Neuronal stem cell (in vitro differentiated cells): ENCODE results near the gene ETNPPL.

Experiments used
- DNase-seq: peaks from one replicate; pipeline ENCODE4 v3.0.0-alpha.2; 2013; ENCODE audit warnings: low spot score
- H2AFZ ChIP-seq: one replicate; pipeline ENCODE4 v1.6.1; 2013; ENCODE audit warnings: mild to moderate bottlenecking, low read length, inconsistent platforms
- H2AK5ac ChIP-seq: 2 replicates; pipeline ENCODE4 v1.6.1; 2013; ENCODE audit warnings: low read depth, mild to moderate bottlenecking, inconsistent platforms, low read length, moderate library complexity, mixed read lengths
- H2BK120ac ChIP-seq: 2 replicates; pipeline ENCODE4 v1.6.1; 2013; ENCODE audit warnings: low read depth, mild to moderate bottlenecking, inconsistent platforms, low read length, moderate library complexity, mixed read lengths
- H2BK12ac ChIP-seq: one replicate; pipeline ENCODE4 v1.6.1; 2013; ENCODE audit warnings: low read length, inconsistent platforms
- H2BK15ac ChIP-seq: 2 replicates; pipeline ENCODE4 v1.6.1; 2013; ENCODE audit warnings: mild to moderate bottlenecking, low read length, inconsistent platforms, mixed read lengths
- H2BK5ac ChIP-seq: one replicate; pipeline ENCODE4 v1.6.1; 2013; ENCODE audit warnings: inconsistent platforms, mild to moderate bottlenecking, low read length, moderate library complexity
- H3K14ac ChIP-seq: one replicate; pipeline ENCODE4 v1.6.1; 2013; ENCODE audit warnings: low read length, inconsistent platforms
- H3K18ac ChIP-seq: 2 replicates; pipeline ENCODE4 v1.6.1; 2013; ENCODE audit warnings: low read length, inconsistent platforms
- H3K23ac ChIP-seq: 2 replicates; pipeline ENCODE4 v1.6.1; 2013; ENCODE audit warnings: low read depth, mild to moderate bottlenecking, mixed read lengths, low read length, inconsistent platforms; ENCODE audit not compliant: poor library complexity
- H3K27ac ChIP-seq: replicated peaks from 3 replicates; pipeline ENCODE4 v1.5.1; 2013; ENCODE audit warnings: low read length, inconsistent platforms
- H3K27me3 ChIP-seq, 3 experiments: 2 replicates each; pipeline ENCODE4 v1.6.1; 2013; ENCODE audit warnings: low read length in 3 of 3, mild to moderate bottlenecking in 2 of 3, inconsistent platforms in 1 of 3, low read depth in 1 of 3, mixed read lengths in 1 of 3, moderate library complexity in 1 of 3; ENCODE audit not compliant: control insufficient read depth in 3 of 3, insufficient read depth in 3 of 3
- H3K36me3 ChIP-seq, 2 donors: replicated peaks in 1 of 2; 2 replicates each; pipeline ENCODE4 v1.6.1; 2013; ENCODE audit warnings: low read length in 2 of 2; ENCODE audit not compliant: control insufficient read depth in 2 of 2, insufficient read depth in 2 of 2
- H3K4ac ChIP-seq: 2 replicates; pipeline ENCODE4 v1.6.1; 2013; ENCODE audit warnings: inconsistent platforms, mild to moderate bottlenecking, low read length, moderate library complexity
- H3K4me1 ChIP-seq, 2 donors: 1 replicate in 1 of 2; 2 replicates in 1 of 2; pipeline ENCODE4 v1.6.1; 2013; ENCODE audit warnings: low read length in 2 of 2, low read depth in 1 of 2; ENCODE audit not compliant: control insufficient read depth in 2 of 2, insufficient read depth in 1 of 2
- H3K4me2 ChIP-seq: one replicate; pipeline ENCODE4 v1.6.1; 2013; ENCODE audit warnings: mild to moderate bottlenecking, low read length, inconsistent platforms; ENCODE audit not compliant: insufficient read depth, poor library complexity, severe bottlenecking
- H3K4me3 ChIP-seq, 2 donors: 2 replicates each; pipeline ENCODE4 v1.5.1; 2013; ENCODE audit warnings: low read length in 2 of 2, mild to moderate bottlenecking in 2 of 2, inconsistent platforms in 1 of 2, moderate library complexity in 1 of 2
- H3K79me1 ChIP-seq: one replicate; pipeline ENCODE4 v1.6.1; 2013; ENCODE audit warnings: low read depth, mild to moderate bottlenecking, inconsistent platforms, low read length, moderate library complexity
- H3K9ac ChIP-seq: one replicate; pipeline ENCODE4 v1.6.1; 2013; ENCODE audit warnings: mild to moderate bottlenecking, low read depth, low read length, inconsistent platforms; ENCODE audit not compliant: poor library complexity
- H3K9me3 ChIP-seq, 2 donors: replicated peaks in 1 of 2; 2 replicates each; pipeline versions ENCODE3 to v1.6.1; 2013; ENCODE audit warnings: low read length in 2 of 2, mild to moderate bottlenecking in 2 of 2, inconsistent platforms in 1 of 2, low read depth in 1 of 2, mixed read lengths in 1 of 2, moderate library complexity in 1 of 2; ENCODE audit not compliant: control insufficient read depth in 2 of 2, insufficient read depth in 1 of 2
- H4K8ac ChIP-seq: one replicate; pipeline ENCODE4 v1.6.1; 2013; ENCODE audit warnings: low read depth, mild to moderate bottlenecking, inconsistent platforms, low read length, moderate library complexity
- H4K91ac ChIP-seq: one replicate; pipeline ENCODE4 v1.6.1; 2013; ENCODE audit warnings: low read length, low read depth, mild to moderate bottlenecking, inconsistent platforms; ENCODE audit not compliant: poor library complexity
- WGBS, 2 donors: extraction: QIAGEN DNeasy Blood & Tissue Kit; methylation state at CpG; one replicate each; pipeline ENCODE4 v1.1.7; 2013; ENCODE audit warnings: missing lambda C conversion rate in 2 of 2, mixed read lengths in 1 of 2; ENCODE audit not compliant: insufficient read length in 2 of 2, insufficient replicate concordance in 1 of 2; ENCODE audit errors: extremely low coverage in 2 of 2; 5-methylcytosine and 5-hydroxymethylcytosine counted together

Gene ETNPPL

GRCh38 chr4:108775921-108776320, 13.1 kb upstream of the ETNPPL start:
- Histone ChIP-seq H3K27ac (no peak overlapping the region), H2BK15ac (no peak overlapping the region), H3K27me3 (peaks cover 0 to 2% (median 0%) of the 10 kb centered on the region in 3 experiments), H3K79me1 (no peaks in the 10 kb centered on the region), H2BK5ac (no peak overlapping the region), H3K36me3 (no peaks in the 10 kb centered on the region), H4K8ac (no peak overlapping the region), H3K18ac (no peak overlapping the region), H3K4ac (no peak overlapping the region), H3K4me2 (no peak overlapping the region), H3K14ac (no peak overlapping the region), H3K9ac (no peak overlapping the region), H4K91ac (no peak overlapping the region), H2AK5ac (no peak overlapping the region), H3K9me3 (no peaks in the 10 kb centered on the region), H3K23ac (no peak overlapping the region), H2BK120ac (no peak overlapping the region), H3K4me3 (no peak overlapping the region), H2BK12ac (no peak overlapping the region), H3K4me1 (no peaks in the 10 kb centered on the region), H2AFZ (no peak overlapping the region)
- no CpG with 5 or more reads among the region's 5 CpGs for WGBS, 2 donors
- no peak for DNase-seq

GRCh38 chr4:108774809-108775530, 12.1 kb upstream of the ETNPPL start:
- no peak overlapping the region for H2BK120ac ChIP-seq
- H3K36me3 ChIP-seq = no peaks in the 10 kb centered on the region
- no peak overlapping the region for H2BK12ac ChIP-seq
- no peaks in the 10 kb centered on the region for H3K79me1 ChIP-seq
- H3K23ac ChIP-seq = no peak overlapping the region
- H3K9ac ChIP-seq = no peak overlapping the region
- no peak overlapping the region for H3K27ac ChIP-seq
- H4K91ac ChIP-seq = no peak overlapping the region
- no peak overlapping the region for H3K14ac ChIP-seq
- H2AFZ ChIP-seq = no peak overlapping the region
- no peak for DNase-seq
- no peak overlapping the region for H2BK5ac ChIP-seq
- no peak overlapping the region for H3K4me2 ChIP-seq
- no peak overlapping the region for H2BK15ac ChIP-seq
- WGBS, 2 donors = no CpG with 5 or more reads among the region's 5 CpGs
- no peaks in the 10 kb centered on the region for H3K4me1 ChIP-seq
- H3K9me3 ChIP-seq = no peaks in the 10 kb centered on the region
- no peak overlapping the region for H2AK5ac ChIP-seq
- H3K4ac ChIP-seq = no peak overlapping the region
- no peak overlapping the region for H3K4me3 ChIP-seq
- peak overlapping the region; percentile 22 for H3K18ac ChIP-seq
- H4K8ac ChIP-seq = no peak overlapping the region
- H3K27me3 ChIP-seq = peaks cover 0 to 2% (median 0%) of the 10 kb centered on the region in 3 experiments

DNA sequence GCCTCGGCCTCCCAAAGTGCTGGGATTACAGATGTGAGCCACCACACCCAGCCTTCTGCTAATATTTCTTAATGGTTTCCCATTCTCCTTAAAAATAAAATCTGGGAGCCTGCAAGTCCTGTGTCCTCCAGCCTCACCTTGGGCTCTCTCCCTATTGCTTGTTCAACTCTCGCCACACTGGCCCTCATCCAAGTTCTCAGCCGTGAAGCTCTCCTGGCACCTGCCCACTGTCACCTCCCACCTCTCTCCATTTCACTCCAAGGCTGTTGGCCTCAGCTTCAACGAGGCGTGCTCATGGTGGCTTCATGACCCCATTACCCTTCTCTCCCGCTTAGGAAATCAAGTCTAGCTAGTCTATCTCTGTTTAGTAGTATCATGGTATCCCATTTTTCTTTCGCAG, 9.5 kb upstream of the ETNPPL start:
- Histone ChIP-seq H3K23ac (no peak overlapping the region), H3K18ac (no peak overlapping the region), H2BK15ac (no peak overlapping the region), H3K36me3 (no peaks in the 10 kb centered on the region), H3K27me3 (peaks cover 0 to 2% (median 0%) of the 10 kb centered on the region in 3 experiments), H3K27ac (no peak overlapping the region), H2BK5ac (no peak overlapping the region), H3K9me3 (no peaks in the 10 kb centered on the region), H3K9ac (no peak overlapping the region), H3K4ac (no peak overlapping the region), H2AK5ac (no peak overlapping the region), H2BK12ac (no peak overlapping the region), H3K79me1 (no peaks in the 10 kb centered on the region), H2AFZ (no peak overlapping the region), H2BK120ac (no peak overlapping the region), H4K91ac (no peak overlapping the region), H3K4me1 (no peaks in the 10 kb centered on the region), H4K8ac (no peak overlapping the region), H3K4me3 (no peak overlapping the region), H3K14ac (no peak overlapping the region), H3K4me2 (no peak overlapping the region)
- DNase-seq = no peak
- no CpG with 5 or more reads among the region's 7 CpGs for WGBS, 2 donors

GRCh38 chr4:108766058-108766457, 3.2 kb upstream of the ETNPPL start:
- H3K4me2 ChIP-seq = no peak overlapping the region
- no peak overlapping the region for H2BK120ac ChIP-seq
- no peak overlapping the region for H3K9ac ChIP-seq
- no peak overlapping the region for H3K27ac ChIP-seq
- H4K91ac ChIP-seq = no peak overlapping the region
- no peak overlapping the region for H4K8ac ChIP-seq
- no peak overlapping the region for H3K23ac ChIP-seq
- no peak overlapping the region for H3K18ac ChIP-seq
- DNase-seq = no peak
- no peaks in the 10 kb centered on the region for H3K9me3 ChIP-seq
- no peaks in the 10 kb centered on the region for H3K36me3 ChIP-seq
- no CpG with 5 or more reads among the region's 3 CpGs for WGBS, 2 donors
- no peaks in the 10 kb centered on the region for H3K79me1 ChIP-seq
- no peak overlapping the region for H2AFZ ChIP-seq
- peaks cover 0 to 33% (median 7%) of the 10 kb centered on the region in 3 experiments for H3K27me3 ChIP-seq
- H2BK12ac ChIP-seq = no peak overlapping the region
- H3K14ac ChIP-seq = no peak overlapping the region
- no peaks in the 10 kb centered on the region for H3K4me1 ChIP-seq
- no peak overlapping the region for H2AK5ac ChIP-seq
- no peak overlapping the region for H3K4me3 ChIP-seq
- H2BK15ac ChIP-seq = no peak overlapping the region
- no peak overlapping the region for H2BK5ac ChIP-seq
- H3K4ac ChIP-seq = no peak overlapping the region
